HEK293T (cell line): ENCODE data around the gene CDS2.

Experiments
- ARNT ChIP-seq: fragments of 450-650 bp; IDR thresholded peaks from 2 replicates; pipeline ENCODE4 v1.6.1; 2017; ENCODE audit warnings: mild to moderate bottlenecking
- BHLHE40 ChIP-seq: fragments of 450-650 bp; IDR thresholded peaks from 2 replicates; pipeline ENCODE4 v1.6.1; 2016; ENCODE audit warnings: mild to moderate bottlenecking, moderate library complexity, borderline replicate concordance
- CTBP1 ChIP-seq: fragments of 450-650 bp; IDR thresholded peaks from 2 replicates; pipeline ENCODE4 v1.6.1; 2016; ENCODE audit warnings: borderline replicate concordance
- ELF4 ChIP-seq: fragments of 450-650 bp; IDR thresholded peaks from 2 replicates; pipeline ENCODE4 v1.6.1; 2017; ENCODE audit warnings: antibody characterized with exemption
- FOXA1 ChIP-seq: fragments of 450-650 bp; IDR thresholded peaks from 2 replicates; pipeline ENCODE4 v1.6.1; 2016; ENCODE audit warnings: mild to moderate bottlenecking
- FOXK2 ChIP-seq: fragments of 450-650 bp; IDR thresholded peaks from 2 replicates; pipeline ENCODE4 v1.6.1; 2016; ENCODE audit warnings: mild to moderate bottlenecking
- FOXM1 ChIP-seq: fragments of 450-650 bp; IDR thresholded peaks from 2 replicates; pipeline ENCODE4 v1.6.1; 2017; ENCODE audit warnings: mild to moderate bottlenecking, borderline replicate concordance
- L3MBTL2 ChIP-seq: fragments of 450-650 bp; conservative IDR thresholded peaks from 2 replicates; pipeline ENCODE4 v1.6.1; 2016; ENCODE audit warnings: mild to moderate bottlenecking
- LEF1 ChIP-seq: fragments of 450-650 bp; IDR thresholded peaks from 2 replicates; pipeline ENCODE4 v1.6.1; 2017; ENCODE audit warnings: mild to moderate bottlenecking, borderline replicate concordance
- SP1 ChIP-seq: fragments of 450-650 bp; IDR thresholded peaks from 2 replicates; pipeline ENCODE4 v1.6.1; 2017
- SUZ12 ChIP-seq: fragments of 450-650 bp; IDR thresholded peaks from 2 replicates; pipeline ENCODE4 v1.6.1; 2016; ENCODE audit warnings: mild to moderate bottlenecking
- TARDBP ChIP-seq: fragments of 450-650 bp; IDR thresholded peaks from 2 replicates; pipeline ENCODE4 v1.6.1; 2016
- ZNF384 ChIP-seq: fragments of 450-650 bp; IDR thresholded peaks from 2 replicates; pipeline ENCODE4 v1.6.1; 2016
- TF ChIP-seq, protein P1 (sequence below): fragments of 450-650 bp; IDR thresholded peaks from 2 replicates; pipeline ENCODE4 v1.6.1; 2016

DNA sequence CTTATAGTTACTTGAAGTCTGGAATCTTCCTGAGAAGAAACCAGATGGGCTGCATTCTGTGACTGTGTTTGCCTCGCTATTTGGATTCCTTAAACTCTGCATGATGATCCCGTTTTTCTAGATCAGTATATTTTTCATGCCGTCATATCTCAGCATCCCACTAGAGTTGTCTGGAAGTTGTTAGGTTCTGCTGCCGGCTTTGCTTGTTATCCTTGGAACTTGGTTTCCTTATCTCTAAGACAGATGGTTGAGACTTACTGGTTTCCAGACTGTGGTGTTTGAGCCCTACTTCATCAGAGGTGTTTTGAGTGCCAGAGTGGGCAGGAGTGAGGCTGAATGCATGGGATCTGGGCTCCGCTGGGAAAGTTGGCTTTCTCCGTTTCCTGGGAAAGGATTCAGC lies 50.3 kb downstream of the CDS2 start:
- TF ChIP-seq SP1 (no peak), ELF4 (no peak), ARNT (no peak), TARDBP (no peak), FOXK2 (no peak), FOXM1 (no peak), L3MBTL2 (no peak), FOXA1 (no peak), LEF1 (no peak), ZNF384 (no peak), CTBP1 (no peak), BHLHE40 (no peak), SUZ12 (no peak)
- TF ChIP-seq, protein P1, sequence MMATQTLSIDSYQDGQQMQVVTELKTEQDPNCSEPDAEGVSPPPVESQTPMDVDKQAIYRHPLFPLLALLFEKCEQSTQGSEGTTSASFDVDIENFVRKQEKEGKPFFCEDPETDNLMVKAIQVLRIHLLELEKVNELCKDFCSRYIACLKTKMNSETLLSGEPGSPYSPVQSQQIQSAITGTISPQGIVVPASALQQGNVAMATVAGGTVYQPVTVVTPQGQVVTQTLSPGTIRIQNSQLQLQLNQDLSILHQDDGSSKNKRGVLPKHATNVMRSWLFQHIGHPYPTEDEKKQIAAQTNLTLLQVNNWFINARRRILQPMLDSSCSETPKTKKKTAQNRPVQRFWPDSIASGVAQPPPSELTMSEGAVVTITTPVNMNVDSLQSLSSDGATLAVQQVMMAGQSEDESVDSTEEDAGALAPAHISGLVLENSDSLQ = no peak
